Nasal cavity respiratory epithelium epithelial cell of viscerocranial mucosa (primary cell): ENCODE results near the gene MARVELD3. TPM values are rescaled to one million over a fixed set of nuclear protein-coding genes. Genes with fewer than 3 reads are reported as not detected.

ENCODE experiments used
- total RNA-seq: library from RNA; depleted of rRNA; stranded (reverse); fragments of >200 nt; gene quantifications from 2 replicates; pipeline ENCODE4 v1.2.3, GENCODE V29; 2014

MARVELD3 gene, protein sequence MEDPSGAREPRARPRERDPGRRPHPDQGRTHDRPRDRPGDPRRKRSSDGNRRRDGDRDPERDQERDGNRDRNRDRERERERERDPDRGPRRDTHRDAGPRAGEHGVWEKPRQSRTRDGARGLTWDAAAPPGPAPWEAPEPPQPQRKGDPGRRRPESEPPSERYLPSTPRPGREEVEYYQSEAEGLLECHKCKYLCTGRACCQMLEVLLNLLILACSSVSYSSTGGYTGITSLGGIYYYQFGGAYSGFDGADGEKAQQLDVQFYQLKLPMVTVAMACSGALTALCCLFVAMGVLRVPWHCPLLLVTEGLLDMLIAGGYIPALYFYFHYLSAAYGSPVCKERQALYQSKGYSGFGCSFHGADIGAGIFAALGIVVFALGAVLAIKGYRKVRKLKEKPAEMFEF
- 18.5 and 48.7 TPM in 2 replicates for total RNA-seq

DNA sequence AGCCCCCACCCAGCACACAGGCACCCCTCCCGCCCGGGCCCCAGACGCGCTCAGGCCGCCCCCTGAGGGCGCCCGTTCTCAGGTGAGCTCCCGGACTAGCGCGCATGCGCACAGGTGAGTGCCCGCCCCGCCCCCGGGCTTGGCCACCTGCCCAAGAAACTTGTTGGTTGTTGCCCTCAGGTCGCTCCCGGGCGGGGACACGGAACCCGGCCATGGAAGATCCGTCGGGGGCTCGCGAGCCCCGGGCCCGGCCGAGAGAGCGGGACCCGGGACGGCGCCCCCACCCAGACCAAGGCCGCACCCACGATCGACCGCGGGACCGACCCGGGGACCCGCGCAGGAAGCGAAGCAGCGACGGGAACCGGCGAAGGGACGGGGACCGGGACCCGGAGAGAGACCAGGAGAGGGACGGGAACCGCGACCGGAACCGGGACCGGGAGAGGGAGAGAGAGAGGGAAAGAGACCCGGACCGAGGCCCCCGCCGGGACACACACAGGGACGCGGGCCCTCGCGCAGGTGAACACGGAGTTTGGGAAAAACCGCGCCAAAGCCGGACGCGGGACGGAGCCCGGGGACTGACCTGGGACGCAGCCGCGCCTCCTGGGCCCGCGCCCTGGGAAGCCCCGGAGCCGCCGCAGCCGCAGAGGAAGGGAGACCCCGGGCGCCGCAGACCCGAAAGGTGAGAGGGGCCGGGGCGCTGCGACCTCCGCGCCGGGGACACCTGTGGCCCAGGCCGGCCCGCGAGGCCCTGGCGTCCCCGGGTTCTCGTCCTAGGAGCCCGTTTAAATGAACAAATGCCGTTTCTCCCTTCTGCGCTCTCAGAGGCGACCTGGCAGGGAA lies at the start of gene MARVELD3:
Gene MARVELD3 (plus strand): TSS at position 167 of the 840 bp plus-strand sequence. CDS start 46 bp downstream, at position 213.

DNA sequence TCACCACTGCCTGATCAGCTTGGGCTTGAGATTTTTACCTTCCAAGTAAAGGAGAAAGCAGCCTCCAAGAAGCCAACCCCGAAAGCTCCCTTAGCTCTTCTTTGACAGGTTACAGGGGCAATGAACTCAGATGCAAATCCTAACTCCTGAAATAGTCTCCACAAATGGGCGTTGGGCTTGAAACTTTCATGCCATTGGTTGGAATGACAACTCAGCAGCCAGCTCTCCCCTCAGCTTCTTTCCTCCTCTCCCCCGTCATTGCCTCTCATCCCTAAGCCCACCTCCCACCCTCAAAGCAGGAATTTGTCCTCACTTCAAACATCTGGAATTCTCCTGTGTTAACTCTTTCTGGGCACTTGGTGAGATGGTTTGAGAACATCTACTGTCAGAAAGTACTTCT lies 49.0 kb upstream of the MARVELD3 start, which contains the start of gene TAT:
Gene TAT (minus strand): TSS at position 122 of the 400 bp plus-strand sequence. CDS start 677 bp downstream, outside the sequence.

Other genes with a start within 250 kb of the MARVELD3 start
- gene TLE7, start 184.1 kb upstream of the MARVELD3 start, total RNA-seq = not detected in 2 replicates
- 10.9 and 14.9 TPM in 2 replicates for gene ZNF23, start 163.9 kb upstream of the MARVELD3 start, total RNA-seq
- gene ZNF19, start 136.9 kb upstream of the MARVELD3 start, total RNA-seq = 2.1 and 2.8 TPM in 2 replicates
- under 0.01 and 0.85 TPM in 2 replicates for gene CHST4, start 99.8 kb upstream of the MARVELD3 start, total RNA-seq
- under 0.01 and 0.07 TPM in 2 replicates for gene TAT, start 49.1 kb upstream of the MARVELD3 start, total RNA-seq
- gene PHLPP2, start 98.5 kb downstream of the MARVELD3 start, total RNA-seq = 5.1 and 5.9 TPM in 2 replicates
- 43.1 and 70.5 TPM in 2 replicates for gene AP1G1, start 182.7 kb downstream of the MARVELD3 start, total RNA-seq
- 17.4 and 24.9 TPM in 2 replicates for gene ATXN1L, start 219.8 kb downstream of the MARVELD3 start, total RNA-seq